BLaER1 (cell line): ENCODE results near the gene REST.

ENCODE experiments used
- H3K27ac ChIP-seq: shearing (Covaris generic); formaldehyde crosslinking; 2 replicates; pipeline ENCODE4 v1.8.1; 2022
- H3K27me3 ChIP-seq: shearing (Covaris generic); formaldehyde crosslinking; 2 replicates; pipeline ENCODE4 v1.8.1; 2022
- H3K36me3 ChIP-seq: shearing (Covaris generic); formaldehyde crosslinking; 2 replicates; pipeline ENCODE4 v1.8.1; 2022
- H3K4me1 ChIP-seq: shearing (Covaris generic); formaldehyde crosslinking; 2 replicates; pipeline ENCODE4 v1.8.1; 2022
- H3K4me2 ChIP-seq: shearing (Covaris generic); formaldehyde crosslinking; 2 replicates; pipeline ENCODE4 v1.8.1; 2022
- H3K4me3 ChIP-seq: shearing (Covaris generic); formaldehyde crosslinking; 2 replicates; pipeline ENCODE4 v1.8.1; 2022
- H3K9ac ChIP-seq: shearing (Covaris generic); formaldehyde crosslinking; 2 replicates; pipeline ENCODE4 v1.8.1; 2022
- H3K9me3 ChIP-seq: shearing (Covaris generic); formaldehyde crosslinking; 2 replicates; pipeline ENCODE4 v1.8.1; 2022
- H4K20me1 ChIP-seq: shearing (Covaris generic); formaldehyde crosslinking; 2 replicates; pipeline ENCODE4 v1.8.1; 2022
- Cebpa-rat ChIP-seq: shearing (Covaris generic); IDR thresholded peaks from 2 replicates; pipeline ENCODE4 v1.8.1; 2022

REST gene, protein sequence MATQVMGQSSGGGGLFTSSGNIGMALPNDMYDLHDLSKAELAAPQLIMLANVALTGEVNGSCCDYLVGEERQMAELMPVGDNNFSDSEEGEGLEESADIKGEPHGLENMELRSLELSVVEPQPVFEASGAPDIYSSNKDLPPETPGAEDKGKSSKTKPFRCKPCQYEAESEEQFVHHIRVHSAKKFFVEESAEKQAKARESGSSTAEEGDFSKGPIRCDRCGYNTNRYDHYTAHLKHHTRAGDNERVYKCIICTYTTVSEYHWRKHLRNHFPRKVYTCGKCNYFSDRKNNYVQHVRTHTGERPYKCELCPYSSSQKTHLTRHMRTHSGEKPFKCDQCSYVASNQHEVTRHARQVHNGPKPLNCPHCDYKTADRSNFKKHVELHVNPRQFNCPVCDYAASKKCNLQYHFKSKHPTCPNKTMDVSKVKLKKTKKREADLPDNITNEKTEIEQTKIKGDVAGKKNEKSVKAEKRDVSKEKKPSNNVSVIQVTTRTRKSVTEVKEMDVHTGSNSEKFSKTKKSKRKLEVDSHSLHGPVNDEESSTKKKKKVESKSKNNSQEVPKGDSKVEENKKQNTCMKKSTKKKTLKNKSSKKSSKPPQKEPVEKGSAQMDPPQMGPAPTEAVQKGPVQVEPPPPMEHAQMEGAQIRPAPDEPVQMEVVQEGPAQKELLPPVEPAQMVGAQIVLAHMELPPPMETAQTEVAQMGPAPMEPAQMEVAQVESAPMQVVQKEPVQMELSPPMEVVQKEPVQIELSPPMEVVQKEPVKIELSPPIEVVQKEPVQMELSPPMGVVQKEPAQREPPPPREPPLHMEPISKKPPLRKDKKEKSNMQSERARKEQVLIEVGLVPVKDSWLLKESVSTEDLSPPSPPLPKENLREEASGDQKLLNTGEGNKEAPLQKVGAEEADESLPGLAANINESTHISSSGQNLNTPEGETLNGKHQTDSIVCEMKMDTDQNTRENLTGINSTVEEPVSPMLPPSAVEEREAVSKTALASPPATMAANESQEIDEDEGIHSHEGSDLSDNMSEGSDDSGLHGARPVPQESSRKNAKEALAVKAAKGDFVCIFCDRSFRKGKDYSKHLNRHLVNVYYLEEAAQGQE

GRCh38 chr4:56907489-56908205 lies at the start of gene REST:
Gene REST, plus strand, starts transcription at chr4:56907900. Its CDS starts 2,739 bp downstream, at chr4:56910639.
- peak within 1 kb of the TSS; percentile 97 for H3K9ac ChIP-seq
- peak within 1 kb of the TSS; percentile 81 for H3K4me2 ChIP-seq
- H3K36me3 ChIP-seq, result peaks cover 17% of the 10 kb centered on the region
- no peaks in the 10 kb centered on the region for H3K9me3 ChIP-seq
- TF ChIP-seq Cebpa-rat, result no peak
- H3K4me3 ChIP-seq, result peak within 1 kb of the TSS; percentile 89
- no peaks in the 10 kb centered on the region for H3K27me3 ChIP-seq
- peaks cover 46% of the 10 kb centered on the region for H3K4me1 ChIP-seq
- peaks cover 42% of the 10 kb centered on the region for H4K20me1 ChIP-seq
- H3K27ac ChIP-seq, result peak within 1 kb of the TSS; percentile 98

- Histone ChIP-seq H3K9me3 (no peaks in the 10 kb centered on the region), H3K4me3 (no peak overlapping the region), H3K36me3 (no peaks in the 10 kb centered on the region), H3K9ac (no peak overlapping the region), H4K20me1 (no peaks in the 10 kb centered on the region), H3K27me3 (no peaks in the 10 kb centered on the region), H3K4me2 (no peak overlapping the region), H3K4me1 (peaks cover 27% of the 10 kb centered on the region), H3K27ac (no peak overlapping the region)
- TF ChIP-seq Cebpa-rat, result no peak
These were observed 47.9 kb upstream of the REST start for GRCh38 chr4:56859841-56860240.

DNA sequence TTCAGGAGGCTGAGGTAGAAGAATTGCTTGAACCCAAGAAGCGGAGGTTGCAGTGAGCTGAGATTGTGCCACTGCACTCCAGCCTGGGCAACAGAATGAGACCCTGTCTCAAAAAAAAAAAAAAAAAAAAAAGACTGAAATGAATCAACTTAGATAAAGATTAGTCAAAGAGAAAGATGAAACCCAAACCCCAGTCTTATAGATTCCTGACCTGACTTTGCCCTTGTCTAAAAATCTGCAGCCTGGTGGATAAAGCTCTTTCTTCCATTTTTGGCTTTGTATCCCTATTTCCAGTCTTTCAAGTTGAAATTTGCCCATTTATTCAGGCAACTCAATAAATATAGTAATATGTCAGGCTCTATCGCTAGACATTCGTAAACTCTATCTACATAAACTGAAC lies 46.9 kb upstream of the REST start:
- peaks cover 27% of the 10 kb centered on the region for H3K4me1 ChIP-seq
- H3K4me3 ChIP-seq, result no peak overlapping the region
- TF ChIP-seq Cebpa-rat, result no peak
- no peak overlapping the region for H3K9ac ChIP-seq
- no peaks in the 10 kb centered on the region for H4K20me1 ChIP-seq
- no peak overlapping the region for H3K4me2 ChIP-seq
- no peak overlapping the region for H3K27ac ChIP-seq
- no peaks in the 10 kb centered on the region for H3K36me3 ChIP-seq
- H3K27me3 ChIP-seq, result no peaks in the 10 kb centered on the region
- no peaks in the 10 kb centered on the region for H3K9me3 ChIP-seq

DNA sequence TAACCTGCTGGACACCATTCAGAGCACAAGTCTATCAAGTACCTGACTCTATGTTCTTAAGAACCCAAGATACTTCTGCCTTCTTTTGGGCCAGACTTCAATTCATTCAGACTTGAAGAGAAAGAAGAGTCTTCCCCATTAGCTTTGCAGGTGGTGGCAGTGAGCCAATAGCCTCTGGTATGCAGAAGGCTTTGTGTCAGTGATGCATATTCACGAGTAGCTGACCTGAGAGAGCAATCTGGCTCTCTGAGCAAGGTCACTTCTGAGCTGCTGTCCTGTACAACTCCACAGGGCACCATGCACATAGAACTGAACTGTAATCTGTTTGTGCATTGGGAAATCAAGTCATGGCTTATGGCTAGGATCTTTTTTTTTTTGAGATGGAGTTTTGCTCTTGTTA lies 46.3 kb upstream of the REST start:
- Histone ChIP-seq H3K4me3 (no peak overlapping the region), H3K9ac (no peak overlapping the region), H3K36me3 (no peaks in the 10 kb centered on the region), H3K9me3 (no peaks in the 10 kb centered on the region), H3K4me2 (no peak overlapping the region), H3K27me3 (no peaks in the 10 kb centered on the region), H3K4me1 (peaks cover 27% of the 10 kb centered on the region), H4K20me1 (no peaks in the 10 kb centered on the region), H3K27ac (no peak overlapping the region)
- no peak for TF ChIP-seq Cebpa-rat

GRCh38 chr4:56863441-56864139 lies 44.1 kb upstream of the REST start:
- no peaks in the 10 kb centered on the region for H3K9me3 ChIP-seq
- no peaks in the 10 kb centered on the region for H4K20me1 ChIP-seq
- no peak overlapping the region for H3K27ac ChIP-seq
- H3K36me3 ChIP-seq, result no peaks in the 10 kb centered on the region
- H3K9ac ChIP-seq, result no peak overlapping the region
- no peak overlapping the region for H3K4me3 ChIP-seq
- peaks cover 20% of the 10 kb centered on the region; the same call in 1 of the 2 replicates for H3K4me1 ChIP-seq
- H3K27me3 ChIP-seq, result no peaks in the 10 kb centered on the region
- TF ChIP-seq Cebpa-rat, result no peak
- H3K4me2 ChIP-seq, result no peak overlapping the region

- Histone ChIP-seq H3K4me1 (peaks cover 43% of the 10 kb centered on the region), H3K4me2 (peak overlapping the region; percentile 69), H3K27ac (peak overlapping the region; percentile 63), H3K36me3 (no peaks in the 10 kb centered on the region), H3K4me3 (peak overlapping the region; percentile 32; the same call in 1 of the 2 replicates), H4K20me1 (no peaks in the 10 kb centered on the region), H3K9me3 (no peaks in the 10 kb centered on the region), H3K27me3 (no peaks in the 10 kb centered on the region), H3K9ac (peak overlapping the region; percentile 46; the same call in 1 of the 2 replicates)
- TF ChIP-seq Cebpa-rat, result no peak
These were observed 36.8 kb upstream of the REST start for GRCh38 chr4:56870946-56871345.

GRCh38 chr4:56871371-56871866 lies 36.3 kb upstream of the REST start:
- peak overlapping the region; percentile 46; the same call in 1 of the 2 replicates for H3K9ac ChIP-seq
- peak overlapping the region; percentile 69 for H3K4me2 ChIP-seq
- H3K4me3 ChIP-seq, result peak overlapping the region; percentile 32; the same call in 1 of the 2 replicates
- H3K36me3 ChIP-seq, result no peaks in the 10 kb centered on the region
- H4K20me1 ChIP-seq, result no peaks in the 10 kb centered on the region
- peak overlapping the region; percentile 63 for H3K27ac ChIP-seq
- H3K27me3 ChIP-seq, result no peaks in the 10 kb centered on the region
- TF ChIP-seq Cebpa-rat, result no peak
- peaks cover 44% of the 10 kb centered on the region for H3K4me1 ChIP-seq
- no peaks in the 10 kb centered on the region for H3K9me3 ChIP-seq

- H3K4me1 ChIP-seq, result peaks cover 37% of the 10 kb centered on the region
- H3K27ac ChIP-seq, result no peak overlapping the region
- TF ChIP-seq Cebpa-rat, result no peak
- no peak overlapping the region for H3K9ac ChIP-seq
- no peak overlapping the region for H3K4me2 ChIP-seq
- no peaks in the 10 kb centered on the region for H3K27me3 ChIP-seq
- H3K36me3 ChIP-seq, result no peaks in the 10 kb centered on the region
- no peaks in the 10 kb centered on the region for H4K20me1 ChIP-seq
- no peaks in the 10 kb centered on the region for H3K9me3 ChIP-seq
- no peak overlapping the region for H3K4me3 ChIP-seq
These were observed 33.5 kb upstream of the REST start for GRCh38 chr4:56874166-56874565.
